Astrocyte (in vitro differentiated cells and primary cell): ENCODE data around the gene VRK1.

Source experiments
- EZH2 ChIP-seq: IDR thresholded peaks from 2 replicates; pipeline ENCODE4 v1.6.1; 2012; ENCODE audit warnings: mild to moderate bottlenecking, low read length, inconsistent platforms; ENCODE audit not compliant: insufficient read depth
- TF ChIP-seq, protein P1 (sequence below): IDR thresholded peaks from 2 replicates; pipeline ENCODE4 v1.5.1; 2011; ENCODE audit warnings: low read depth, mild to moderate bottlenecking, inconsistent platforms, low read length, moderate library complexity; ENCODE audit not compliant: insufficient read depth

DNA sequence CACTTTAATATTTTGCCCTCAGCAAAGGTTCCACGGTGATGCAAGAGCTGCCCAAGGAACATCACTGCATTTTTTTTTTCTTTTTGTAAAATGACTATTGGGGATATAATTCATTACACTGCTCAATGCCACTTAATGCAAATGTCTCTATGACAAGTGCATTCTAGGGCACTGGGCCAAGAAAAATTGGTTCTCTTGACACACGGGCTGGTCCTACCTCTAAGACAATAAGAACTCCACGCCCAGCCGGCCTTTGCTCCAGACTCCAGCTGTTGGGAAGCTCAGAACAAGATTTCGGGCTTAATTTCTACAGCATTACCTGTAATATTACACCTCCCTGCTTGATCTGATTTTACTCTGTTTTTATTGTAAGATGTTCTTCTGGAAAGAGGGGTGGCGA lies 48.8 kb upstream of the VRK1 start:
- TF ChIP-seq, protein P1, sequence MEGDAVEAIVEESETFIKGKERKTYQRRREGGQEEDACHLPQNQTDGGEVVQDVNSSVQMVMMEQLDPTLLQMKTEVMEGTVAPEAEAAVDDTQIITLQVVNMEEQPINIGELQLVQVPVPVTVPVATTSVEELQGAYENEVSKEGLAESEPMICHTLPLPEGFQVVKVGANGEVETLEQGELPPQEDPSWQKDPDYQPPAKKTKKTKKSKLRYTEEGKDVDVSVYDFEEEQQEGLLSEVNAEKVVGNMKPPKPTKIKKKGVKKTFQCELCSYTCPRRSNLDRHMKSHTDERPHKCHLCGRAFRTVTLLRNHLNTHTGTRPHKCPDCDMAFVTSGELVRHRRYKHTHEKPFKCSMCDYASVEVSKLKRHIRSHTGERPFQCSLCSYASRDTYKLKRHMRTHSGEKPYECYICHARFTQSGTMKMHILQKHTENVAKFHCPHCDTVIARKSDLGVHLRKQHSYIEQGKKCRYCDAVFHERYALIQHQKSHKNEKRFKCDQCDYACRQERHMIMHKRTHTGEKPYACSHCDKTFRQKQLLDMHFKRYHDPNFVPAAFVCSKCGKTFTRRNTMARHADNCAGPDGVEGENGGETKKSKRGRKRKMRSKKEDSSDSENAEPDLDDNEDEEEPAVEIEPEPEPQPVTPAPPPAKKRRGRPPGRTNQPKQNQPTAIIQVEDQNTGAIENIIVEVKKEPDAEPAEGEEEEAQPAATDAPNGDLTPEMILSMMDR: no peak
- no peak for TF ChIP-seq EZH2
